Endothelial cell of umbilical vein (primary cell): ENCODE data around the gene SCTR. TPM values are rescaled to one million over a fixed set of nuclear protein-coding genes. Genes with fewer than 3 reads are reported as not detected.

Experiments used
- BruUV-seq: library from RNA; stranded (reverse); fragments of 400-500 nt; replicated peaks from 2 replicates; lab custom pipeline; 2021; lab: Mats Ljungman, UMichigan
- CTCF ChIA-PET: fragments of 300-600, 350-600 bp; sonication (Branson Sonifier 250); formaldehyde crosslinking; loops from one replicate; lab custom pipeline; 2021; ENCODE audit warnings: antibody characterized with exemption, inconsistent platforms; lab: Charles Lee
- POLR2A ChIA-PET: fragments of 300-600, 350-600 bp; sonication (Branson Sonifier 250); formaldehyde crosslinking; loops from one replicate; lab custom pipeline; 2021; ENCODE audit warnings: antibody characterized with exemption, inconsistent platforms; lab: Charles Lee
- DNase-seq: peaks from one replicate; pipeline ENCODE4 v3.0.0-alpha.2; 2011; ENCODE audit warnings: low read depth, low spot score
- FAIRE-seq: peaks from 2 replicates; lab custom pipeline; 2011; peaks lifted over from hg19 to GRCh38; lab: Jason Lieb, UNC
- H2AFZ ChIP-seq: 2 replicates; pipeline ENCODE4 v1.6.0; 2012; ENCODE audit warnings: low read depth, low read length, control low read depth, inconsistent platforms
- H3K27ac ChIP-seq: 2 replicates; pipeline ENCODE4 v1.5.1; 2011; ENCODE audit warnings: low read depth, mild to moderate bottlenecking, control low read depth, low read length, moderate library complexity; ENCODE audit not compliant: insufficient read depth
- H3K27me3 ChIP-seq, 2 experiments: 2 replicates each; pipeline versions ENCODE4 v1.6.0 to v1.6.1; 2011; ENCODE audit warnings: low read length in 2 of 2, mixed read lengths in 1 of 2; ENCODE audit not compliant: control insufficient read depth in 2 of 2, insufficient read depth in 2 of 2
- H3K36me3 ChIP-seq, 2 experiments: 2 replicates in 1 of 2; 3 replicates in 1 of 2; pipeline ENCODE4 v1.5.1; 2011; ENCODE audit warnings: low read length in 2 of 2, mild to moderate bottlenecking in 1 of 2, moderate library complexity in 1 of 2; ENCODE audit not compliant: control insufficient read depth in 2 of 2, insufficient read depth in 2 of 2; ENCODE audit errors: extremely low read depth in 1 of 2
- H3K4me1 ChIP-seq: 3 replicates; pipeline ENCODE4 v1.5.1; 2011; ENCODE audit warnings: mild to moderate bottlenecking, low read length; ENCODE audit not compliant: control insufficient read depth, insufficient read depth; ENCODE audit errors: extremely low read depth
- H3K4me2 ChIP-seq: 2 replicates; pipeline ENCODE4 v1.6.1; 2011; ENCODE audit warnings: low read length, control low read depth, mixed read lengths; ENCODE audit not compliant: insufficient read depth
- H3K4me3 ChIP-seq, 3 experiments: fragments of 200-600 bp in 1 of 3; sonication (generic), shearing (Covaris generic) in 1 of 3; replicated peaks in 1 of 3; 2 replicates each; pipeline ENCODE4 v1.5.1; 2011 to 2016; ENCODE audit warnings: control low read depth in 3 of 3, low read length in 3 of 3, mild to moderate bottlenecking in 2 of 3, inconsistent platforms in 1 of 3, low read depth in 1 of 3, moderate library complexity in 1 of 3; ENCODE audit not compliant: insufficient read depth in 1 of 3
- H3K79me2 ChIP-seq: 2 replicates; pipeline ENCODE4 v1.6.0; 2012; ENCODE audit warnings: low read length, inconsistent platforms; ENCODE audit not compliant: control insufficient read depth, insufficient read depth
- H3K9ac ChIP-seq: replicated peaks from 2 replicates; pipeline ENCODE3; 2011; ENCODE audit warnings: low read length, control low read depth; ENCODE audit not compliant: insufficient read depth; ENCODE audit errors: extremely low read depth
- H3K9me1 ChIP-seq: replicated peaks from 3 replicates; pipeline ENCODE4 v1.6.0; 2011; ENCODE audit warnings: mild to moderate bottlenecking, low read length; ENCODE audit not compliant: control insufficient read depth, insufficient read depth; ENCODE audit errors: extremely low read depth
- H3K9me3 ChIP-seq: replicated peaks from 2 replicates; pipeline ENCODE4 v1.5.1; 2012; ENCODE audit warnings: low read length, inconsistent platforms; ENCODE audit not compliant: control insufficient read depth, insufficient read depth
- H4K20me1 ChIP-seq: replicated peaks from 2 replicates; pipeline ENCODE3; 2011; ENCODE audit warnings: mild to moderate bottlenecking, low read length; ENCODE audit not compliant: control insufficient read depth, insufficient read depth; ENCODE audit errors: extremely low read depth
- CTCF ChIP-seq, 2 donors: IDR thresholded peaks; 1 replicate in 1 of 2; 2 replicates in 1 of 2; pipeline ENCODE4 v1.5.1; 2011; ENCODE audit warnings: low read length in 2 of 2, mild to moderate bottlenecking in 2 of 2, moderate library complexity in 2 of 2, control low read depth in 1 of 2, inconsistent platforms in 1 of 2, low read depth in 1 of 2; ENCODE audit not compliant: insufficient read depth in 1 of 2; ENCODE audit errors: extremely low read depth in 1 of 2
- EZH2 ChIP-seq: IDR thresholded peaks from 2 replicates; pipeline ENCODE4 v1.6.1; 2012; ENCODE audit warnings: borderline replicate concordance, low read depth, mild to moderate bottlenecking, moderate library complexity, low read length, inconsistent platforms; ENCODE audit not compliant: severe bottlenecking
- FOS ChIP-seq: IDR thresholded peaks from 2 replicates; pipeline ENCODE4 v1.6.1; 2011; ENCODE audit warnings: mild to moderate bottlenecking, low read length, moderate library complexity, borderline replicate concordance; ENCODE audit not compliant: insufficient read depth
- GATA2 ChIP-seq: IDR thresholded peaks from 2 replicates; pipeline ENCODE4 v1.7.0; 2011; ENCODE audit warnings: low read depth, mild to moderate bottlenecking, moderate library complexity, mixed read lengths, low read length; ENCODE audit not compliant: insufficient read length, insufficient read depth
- JUN ChIP-seq: IDR thresholded peaks from 2 replicates; pipeline ENCODE4 v1.6.1; 2011; ENCODE audit warnings: borderline replicate concordance, low read depth; ENCODE audit not compliant: insufficient read length, insufficient read depth
- MAX ChIP-seq: IDR thresholded peaks from 2 replicates; pipeline ENCODE4 v1.6.1; 2011; ENCODE audit not compliant: insufficient read depth, insufficient read length
- MYC ChIP-seq: IDR thresholded peaks from one replicate; pipeline ENCODE4 v1.6.1; 2011; ENCODE audit warnings: mild to moderate bottlenecking, low read depth, low read length
- POLR2A ChIP-seq: IDR thresholded peaks from 2 replicates; pipeline ENCODE4 v1.6.1; 2012; ENCODE audit warnings: low read depth, mild to moderate bottlenecking, control low read depth, low read length
- POLR2AphosphoS5 ChIP-seq: IDR thresholded peaks from 2 replicates; pipeline ENCODE4 v1.6.1; 2012; ENCODE audit warnings: low read depth, mild to moderate bottlenecking, control low read depth, low read length, moderate library complexity; ENCODE audit not compliant: insufficient read depth
- dilution Hi-C: fragments of 300-500 bp; cut with MboI; formaldehyde crosslinking; loops from one replicate; pipeline ENCODE4 v1.15.0; 2019; ENCODE audit warnings: low sequenced_read_pairs; ENCODE audit not compliant: extremely low pct_ligation_motif_present
- intact Hi-C: fragments of 100-400 bp; cut with micrococcal nuclease; formaldehyde crosslinking; loops from one replicate; pipeline ENCODE4 v1.10.0; 2022
- polyA plus RNA-seq, 4 experiments: library from polyadenylated mRNA; depleted of rRNA in 3 of 4; stranded (reverse) in 3 of 4; unstranded in 1 of 4; fragments of >200 nt; gene quantifications; 2 replicates each; pipeline versions ENCODE4 v1.2.1 to v1.2.3, GENCODE V29; 2011 to 2012; ENCODE audit warnings: missing spikeins in 1 of 4
- total RNA-seq: library from RNA; stranded (reverse); gene quantifications from 2 replicates; pipeline ENCODE4 v1.2.3, GENCODE V29; 2021

Gene SCTR
- total and polyA plus RNA-seq, 2 donors (not counting 3 experiments of a cell fraction or from before 2014, with no cell fraction given), result not detected

GRCh38 chr2:119430023-119430498, 94.2 kb downstream of the SCTR start:
- no peaks in the 10 kb centered on the region for H3K36me3 ChIP-seq
- ChIA-PET POLR2A (no interaction called here), CTCF (interaction anchor here (0.7 to 2.5 kb wide), 3 partner anchors 10 to 46 kb away, joined by 3 to 16 read pairs (median 3); no protein-coding TSS in a partner anchor)
- peaks cover 9% of the 10 kb centered on the region for H3K4me1 ChIP-seq
- intact Hi-C loops, result no loop called here
- DNase-seq, result no peak
- no peak overlapping the region for H3K4me2 ChIP-seq
- H3K79me2 ChIP-seq, result no peaks in the 10 kb centered on the region
- H3K9me3 ChIP-seq, result no peaks in the 10 kb centered on the region
- H3K27ac ChIP-seq, result no peak overlapping the region
- H2AFZ ChIP-seq, result no peak overlapping the region
- no peak overlapping the region for H3K4me3 ChIP-seq
- no peak for FAIRE-seq
- dilution Hi-C loops, result no loop called here
- peaks cover 6 to 14% of the 10 kb centered on the region in 2 experiments for H3K27me3 ChIP-seq
- no peaks in the 10 kb centered on the region for H3K9me1 ChIP-seq
- H4K20me1 ChIP-seq, result no peaks in the 10 kb centered on the region
- TF ChIP-seq JUN, result no peak
- no peak for TF ChIP-seq CTCF (IDR thresholded peaks at IDR 0.05; ENCODE audit: extremely low read depth in 1 of 2, insufficient read depth in 1 of 2, low read depth in 1 of 2, low read length in 2 of 2)
- TF ChIP-seq FOS, result no peak
- no peak for TF ChIP-seq MYC
- TF ChIP-seq EZH2, result no peak
- TF ChIP-seq GATA2, result no peak
- no peak for TF ChIP-seq POLR2A
- TF ChIP-seq POLR2AphosphoS5, result no peak
- TF ChIP-seq MAX, result no peak
- no peak overlapping the region for H3K9ac ChIP-seq
- no TSS peak for BruUV-seq
